OCI-LY1 (cell line): ENCODE results near the gene LNPK.

ENCODE experiments used
- EZH2 ChIP-seq: fragments of 200-600 bp; sonication (generic), shearing (Covaris generic); IDR thresholded peaks from 2 replicates; pipeline ENCODE4 v1.8.0; 2017; ENCODE audit warnings: borderline replicate concordance, mixed run types, mild to moderate bottlenecking, antibody characterized with exemption, low read length, moderate library complexity, mixed read lengths
- TF ChIP-seq, protein P1 (sequence below): fragments of 200-600 bp; sonication (generic), shearing (Covaris generic); IDR thresholded peaks from 2 replicates; pipeline ENCODE4 v1.5.1; 2017; ENCODE audit warnings: mild to moderate bottlenecking, antibody characterized with exemption, low read length, moderate library complexity, mixed read lengths

GRCh38 chr2:175918935-175919334, 83.1 kb downstream of the LNPK start:
- TF ChIP-seq, protein P1, sequence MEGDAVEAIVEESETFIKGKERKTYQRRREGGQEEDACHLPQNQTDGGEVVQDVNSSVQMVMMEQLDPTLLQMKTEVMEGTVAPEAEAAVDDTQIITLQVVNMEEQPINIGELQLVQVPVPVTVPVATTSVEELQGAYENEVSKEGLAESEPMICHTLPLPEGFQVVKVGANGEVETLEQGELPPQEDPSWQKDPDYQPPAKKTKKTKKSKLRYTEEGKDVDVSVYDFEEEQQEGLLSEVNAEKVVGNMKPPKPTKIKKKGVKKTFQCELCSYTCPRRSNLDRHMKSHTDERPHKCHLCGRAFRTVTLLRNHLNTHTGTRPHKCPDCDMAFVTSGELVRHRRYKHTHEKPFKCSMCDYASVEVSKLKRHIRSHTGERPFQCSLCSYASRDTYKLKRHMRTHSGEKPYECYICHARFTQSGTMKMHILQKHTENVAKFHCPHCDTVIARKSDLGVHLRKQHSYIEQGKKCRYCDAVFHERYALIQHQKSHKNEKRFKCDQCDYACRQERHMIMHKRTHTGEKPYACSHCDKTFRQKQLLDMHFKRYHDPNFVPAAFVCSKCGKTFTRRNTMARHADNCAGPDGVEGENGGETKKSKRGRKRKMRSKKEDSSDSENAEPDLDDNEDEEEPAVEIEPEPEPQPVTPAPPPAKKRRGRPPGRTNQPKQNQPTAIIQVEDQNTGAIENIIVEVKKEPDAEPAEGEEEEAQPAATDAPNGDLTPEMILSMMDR = no peak
- no peak for TF ChIP-seq EZH2
